HEK293 (cell line): ENCODE results near the gene VGLL4.
A peak's percentile ranks its signal among the peaks of the same experiment; 100 is the strongest.

Source experiments
- CTCF ChIA-PET: fragments of 350-600 bp; formaldehyde crosslinking; extraction: SDS; loops from one replicate; lab custom pipeline; 2021; ENCODE audit warnings: antibody characterized with exemption; lab: Yijun Ruan, JAX
- POLR2A ChIA-PET: fragments of 300-600 bp; formaldehyde crosslinking; extraction: SDS; loops from one replicate; lab custom pipeline; 2020; ENCODE audit warnings: antibody characterized with exemption, inconsistent platforms; lab: Yijun Ruan, JAX
- H3K27ac ChIP-seq: fragments of 200-500 bp; sonication (Bioruptor generic); 2 replicates; pipeline ENCODE4 v1.5.1; 2014; ENCODE audit warnings: low read depth, low read length, control low read depth, inconsistent platforms; ENCODE audit errors: extremely low read depth
- H3K36me3 ChIP-seq, 2 experiments: fragments of 200-500 bp in 1 of 2; sonication (Bioruptor generic) in 1 of 2; 1 replicate in 1 of 2; 2 replicates in 1 of 2; pipeline ENCODE4 v1.5.1; 2014 to 2017; ENCODE audit warnings: inconsistent platforms in 2 of 2, low read length in 2 of 2; ENCODE audit not compliant: control insufficient read depth in 2 of 2, insufficient read depth in 1 of 2
- H3K4me1 ChIP-seq: fragments of 200-500 bp; sonication (Bioruptor generic); 2 replicates; pipeline ENCODE4 v1.5.1; 2014; ENCODE audit warnings: mild to moderate bottlenecking, low read length, inconsistent platforms; ENCODE audit not compliant: control insufficient read depth, insufficient read depth
- H3K4me3 ChIP-seq: 2 replicates; pipeline ENCODE4 v1.5.1; 2011; ENCODE audit warnings: low read depth, mild to moderate bottlenecking, control low read depth, low read length, moderate library complexity
- H3K9me3 ChIP-seq: fragments of 200-500 bp; sonication (Bioruptor generic); 2 replicates; pipeline ENCODE4 v1.5.1; 2014; ENCODE audit warnings: low read depth, low read length, inconsistent platforms; ENCODE audit not compliant: control insufficient read depth, insufficient read depth
- GFI1B ChIP-seq: fragments of 450-650 bp; formaldehyde crosslinking; IDR thresholded peaks from 2 replicates; pipeline ENCODE4 v1.5.1; 2016; ENCODE audit warnings: missing biosample characterization, missing genetic modification characterization
- GLI2 ChIP-seq: fragments of 450-650 bp; formaldehyde crosslinking; IDR thresholded peaks from 2 replicates; pipeline ENCODE4; 2017; ENCODE audit warnings: missing biosample characterization, missing genetic modification characterization, low read depth, borderline replicate concordance
- MYNN ChIP-seq: fragments of 450-650 bp; formaldehyde crosslinking; IDR thresholded peaks from 2 replicates; pipeline ENCODE4 v1.5.1; 2016; ENCODE audit warnings: missing biosample characterization, missing genetic modification characterization, borderline replicate concordance
- MZF1 ChIP-seq: fragments of 450-650 bp; formaldehyde crosslinking; IDR thresholded peaks from 2 replicates; pipeline ENCODE4 v1.5.1; 2017; ENCODE audit warnings: missing biosample characterization, missing genetic modification characterization, borderline replicate concordance
- OSR2 ChIP-seq: fragments of 450-650 bp; formaldehyde crosslinking; IDR thresholded peaks from 2 replicates; pipeline ENCODE4 v1.5.1; 2016; ENCODE audit warnings: missing biosample characterization, missing genetic modification characterization
- SCRT1 ChIP-seq: fragments of 450-650 bp; formaldehyde crosslinking; IDR thresholded peaks from 2 replicates; pipeline ENCODE4 v1.5.1; 2016; ENCODE audit warnings: missing biosample characterization, missing genetic modification characterization, borderline replicate concordance
- SP7 ChIP-seq: fragments of 450-650 bp; formaldehyde crosslinking; IDR thresholded peaks from 2 replicates; pipeline ENCODE4 v1.5.1; 2016; ENCODE audit warnings: missing biosample characterization, missing genetic modification characterization
- ZBTB7A ChIP-seq: fragments of 450-650 bp; formaldehyde crosslinking; IDR thresholded peaks from 2 replicates; pipeline ENCODE4 v1.5.1; 2016; ENCODE audit warnings: low read depth, missing biosample characterization, missing genetic modification characterization
- ZNF19 ChIP-seq: fragments of 450-650 bp; formaldehyde crosslinking; IDR thresholded peaks from 2 replicates; pipeline ENCODE4; 2016; ENCODE audit warnings: missing biosample characterization, missing genetic modification characterization, low read depth
- ZNF221 ChIP-seq: fragments of 450-650 bp; formaldehyde crosslinking; IDR thresholded peaks from 2 replicates; pipeline ENCODE4 v1.5.1; 2017; ENCODE audit warnings: missing biosample characterization, missing genetic modification characterization, borderline replicate concordance
- ZNF24 ChIP-seq: fragments of 450-650 bp; formaldehyde crosslinking; IDR thresholded peaks from 2 replicates; pipeline ENCODE4 v1.5.1; 2016; ENCODE audit warnings: missing biosample characterization, missing genetic modification characterization
- ZNF266 ChIP-seq: fragments of 450-650 bp; formaldehyde crosslinking; IDR thresholded peaks from 2 replicates; pipeline ENCODE4 v1.5.1; 2016; ENCODE audit warnings: missing biosample characterization, missing genetic modification characterization, low read depth
- ZNF548 ChIP-seq: fragments of 450-650 bp; formaldehyde crosslinking; IDR thresholded peaks from 2 replicates; pipeline ENCODE4 v1.5.1; 2016; ENCODE audit warnings: missing biosample characterization, missing genetic modification characterization
- ZNF561 ChIP-seq: fragments of 450-650 bp; IDR thresholded peaks from 2 replicates; pipeline ENCODE4 v1.5.1; 2018; ENCODE audit warnings: missing biosample characterization, missing genetic modification characterization, borderline replicate concordance
- ZNF585B ChIP-seq: fragments of 450-650 bp; formaldehyde crosslinking; IDR thresholded peaks from 2 replicates; pipeline ENCODE4 v1.5.1; 2016; ENCODE audit warnings: missing biosample characterization, missing genetic modification characterization
- ZNF610 ChIP-seq: fragments of 450-650 bp; formaldehyde crosslinking; IDR thresholded peaks from 2 replicates; pipeline ENCODE4 v1.5.1; 2016; ENCODE audit warnings: missing biosample characterization, missing genetic modification characterization, borderline replicate concordance
- ZNF624 ChIP-seq: fragments of 450-650 bp; formaldehyde crosslinking; IDR thresholded peaks from 2 replicates; pipeline ENCODE4 v1.5.1; 2017; ENCODE audit warnings: missing biosample characterization, missing genetic modification characterization
- TF ChIP-seq, protein P1 (sequence below): fragments of 450-650 bp; formaldehyde crosslinking; IDR thresholded peaks from 2 replicates; pipeline ENCODE4 v1.5.1; 2016; ENCODE audit warnings: missing biosample characterization, missing genetic modification characterization, borderline replicate concordance
- TF ChIP-seq, protein P2 (sequence below): fragments of 450-650 bp; formaldehyde crosslinking; optimal IDR thresholded peaks from 2 replicates; pipeline ENCODE3; 2016; ENCODE audit warnings: missing biosample characterization, mild to moderate bottlenecking, missing genetic modification characterization
- TF ChIP-seq, protein P3 (sequence below): fragments of 450-650 bp; formaldehyde crosslinking; IDR thresholded peaks from 2 replicates; pipeline ENCODE4 v1.5.1; 2016; ENCODE audit warnings: missing biosample characterization, missing genetic modification characterization
- TF ChIP-seq, protein P4 (sequence below): fragments of 450-650 bp; IDR thresholded peaks from 2 replicates; pipeline ENCODE4 v1.5.1; 2018; ENCODE audit warnings: missing biosample characterization, mild to moderate bottlenecking, missing genetic modification characterization
- TF ChIP-seq, protein P5 (sequence below): fragments of 450-650 bp; formaldehyde crosslinking; IDR thresholded peaks from 2 replicates; pipeline ENCODE4 v1.5.1; 2016; ENCODE audit warnings: missing biosample characterization, missing genetic modification characterization

VGLL4 gene

DNA sequence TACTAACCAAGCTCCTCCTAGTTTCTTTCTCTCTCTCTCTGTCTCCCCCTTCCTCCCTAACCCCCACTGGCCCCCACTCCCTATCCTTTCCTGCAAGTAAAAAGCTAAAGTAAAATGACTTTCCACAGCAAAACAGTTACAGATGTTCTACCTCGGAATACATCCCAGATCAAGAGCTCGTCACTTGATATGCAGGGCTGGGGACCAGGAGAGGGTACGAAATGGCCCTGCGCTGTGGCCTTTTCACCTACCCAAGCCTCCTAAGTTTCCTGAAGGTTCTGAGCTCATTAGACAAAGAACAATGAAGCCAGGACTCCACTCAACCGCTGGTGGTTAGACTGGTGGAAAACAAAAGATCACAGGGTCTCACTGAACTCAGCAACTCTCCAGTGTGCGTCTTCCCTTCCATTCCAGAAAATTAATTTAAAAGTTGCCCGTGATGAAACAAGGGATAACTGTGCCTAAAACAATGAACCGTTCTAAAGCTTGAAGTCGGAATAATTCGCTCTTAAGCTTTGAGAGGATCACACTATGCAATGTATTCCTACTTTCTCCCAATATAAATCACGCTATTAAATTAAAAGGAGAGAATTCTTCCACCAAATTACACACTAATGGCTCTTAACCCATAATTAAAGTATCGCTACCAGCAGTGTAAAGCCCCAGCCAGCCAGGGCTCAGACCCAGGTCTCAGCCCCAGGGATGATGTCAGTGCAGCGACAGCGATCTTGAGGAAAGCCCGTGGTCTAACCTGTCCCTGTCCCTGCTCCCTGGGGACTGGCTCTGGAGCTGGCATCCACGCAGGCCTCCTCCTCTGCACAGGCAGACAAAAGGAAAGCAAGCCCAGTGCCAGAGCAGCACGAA, 5.0 kb downstream of the VGLL4 start (continued):
- TF ChIP-seq ZNF24 (tag by site-specific recombination), result no peak
- TF ChIP-seq, protein P1, sequence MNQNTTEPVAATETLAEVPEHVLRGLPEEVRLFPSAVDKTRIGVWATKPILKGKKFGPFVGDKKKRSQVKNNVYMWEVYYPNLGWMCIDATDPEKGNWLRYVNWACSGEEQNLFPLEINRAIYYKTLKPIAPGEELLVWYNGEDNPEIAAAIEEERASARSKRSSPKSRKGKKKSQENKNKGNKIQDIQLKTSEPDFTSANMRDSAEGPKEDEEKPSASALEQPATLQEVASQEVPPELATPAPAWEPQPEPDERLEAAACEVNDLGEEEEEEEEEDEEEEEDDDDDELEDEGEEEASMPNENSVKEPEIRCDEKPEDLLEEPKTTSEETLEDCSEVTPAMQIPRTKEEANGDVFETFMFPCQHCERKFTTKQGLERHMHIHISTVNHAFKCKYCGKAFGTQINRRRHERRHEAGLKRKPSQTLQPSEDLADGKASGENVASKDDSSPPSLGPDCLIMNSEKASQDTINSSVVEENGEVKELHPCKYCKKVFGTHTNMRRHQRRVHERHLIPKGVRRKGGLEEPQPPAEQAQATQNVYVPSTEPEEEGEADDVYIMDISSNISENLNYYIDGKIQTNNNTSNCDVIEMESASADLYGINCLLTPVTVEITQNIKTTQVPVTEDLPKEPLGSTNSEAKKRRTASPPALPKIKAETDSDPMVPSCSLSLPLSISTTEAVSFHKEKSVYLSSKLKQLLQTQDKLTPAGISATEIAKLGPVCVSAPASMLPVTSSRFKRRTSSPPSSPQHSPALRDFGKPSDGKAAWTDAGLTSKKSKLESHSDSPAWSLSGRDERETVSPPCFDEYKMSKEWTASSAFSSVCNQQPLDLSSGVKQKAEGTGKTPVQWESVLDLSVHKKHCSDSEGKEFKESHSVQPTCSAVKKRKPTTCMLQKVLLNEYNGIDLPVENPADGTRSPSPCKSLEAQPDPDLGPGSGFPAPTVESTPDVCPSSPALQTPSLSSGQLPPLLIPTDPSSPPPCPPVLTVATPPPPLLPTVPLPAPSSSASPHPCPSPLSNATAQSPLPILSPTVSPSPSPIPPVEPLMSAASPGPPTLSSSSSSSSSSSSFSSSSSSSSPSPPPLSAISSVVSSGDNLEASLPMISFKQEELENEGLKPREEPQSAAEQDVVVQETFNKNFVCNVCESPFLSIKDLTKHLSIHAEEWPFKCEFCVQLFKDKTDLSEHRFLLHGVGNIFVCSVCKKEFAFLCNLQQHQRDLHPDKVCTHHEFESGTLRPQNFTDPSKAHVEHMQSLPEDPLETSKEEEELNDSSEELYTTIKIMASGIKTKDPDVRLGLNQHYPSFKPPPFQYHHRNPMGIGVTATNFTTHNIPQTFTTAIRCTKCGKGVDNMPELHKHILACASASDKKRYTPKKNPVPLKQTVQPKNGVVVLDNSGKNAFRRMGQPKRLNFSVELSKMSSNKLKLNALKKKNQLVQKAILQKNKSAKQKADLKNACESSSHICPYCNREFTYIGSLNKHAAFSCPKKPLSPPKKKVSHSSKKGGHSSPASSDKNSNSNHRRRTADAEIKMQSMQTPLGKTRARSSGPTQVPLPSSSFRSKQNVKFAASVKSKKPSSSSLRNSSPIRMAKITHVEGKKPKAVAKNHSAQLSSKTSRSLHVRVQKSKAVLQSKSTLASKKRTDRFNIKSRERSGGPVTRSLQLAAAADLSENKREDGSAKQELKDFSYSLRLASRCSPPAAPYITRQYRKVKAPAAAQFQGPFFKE, result no peak
- no peak for TF ChIP-seq ZBTB7A (tag by site-specific recombination)
- TF ChIP-seq MZF1, result no peak
- TF ChIP-seq MYNN, result no peak
- no peak for TF ChIP-seq ZNF221 (tag by site-specific recombination)
- TF ChIP-seq, protein P2, sequence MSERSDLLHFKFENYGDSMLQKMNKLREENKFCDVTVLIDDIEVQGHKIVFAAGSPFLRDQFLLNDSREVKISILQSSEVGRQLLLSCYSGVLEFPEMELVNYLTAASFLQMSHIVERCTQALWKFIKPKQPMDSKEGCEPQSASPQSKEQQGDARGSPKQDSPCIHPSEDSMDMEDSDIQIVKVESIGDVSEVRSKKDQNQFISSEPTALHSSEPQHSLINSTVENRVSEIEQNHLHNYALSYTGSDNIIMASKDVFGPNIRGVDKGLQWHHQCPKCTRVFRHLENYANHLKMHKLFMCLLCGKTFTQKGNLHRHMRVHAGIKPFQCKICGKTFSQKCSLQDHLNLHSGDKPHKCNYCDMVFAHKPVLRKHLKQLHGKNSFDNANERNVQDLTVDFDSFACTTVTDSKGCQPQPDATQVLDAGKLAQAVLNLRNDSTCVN, result no peak
- TF ChIP-seq SCRT1 (tag by site-specific recombination), result no peak
- no peak for TF ChIP-seq GLI2
- TF ChIP-seq OSR2 (tag by site-specific recombination), result peak; percentile 35; the same call in 1 of the 2 replicates
- no peak for TF ChIP-seq ZNF548
- TF ChIP-seq, protein P3, sequence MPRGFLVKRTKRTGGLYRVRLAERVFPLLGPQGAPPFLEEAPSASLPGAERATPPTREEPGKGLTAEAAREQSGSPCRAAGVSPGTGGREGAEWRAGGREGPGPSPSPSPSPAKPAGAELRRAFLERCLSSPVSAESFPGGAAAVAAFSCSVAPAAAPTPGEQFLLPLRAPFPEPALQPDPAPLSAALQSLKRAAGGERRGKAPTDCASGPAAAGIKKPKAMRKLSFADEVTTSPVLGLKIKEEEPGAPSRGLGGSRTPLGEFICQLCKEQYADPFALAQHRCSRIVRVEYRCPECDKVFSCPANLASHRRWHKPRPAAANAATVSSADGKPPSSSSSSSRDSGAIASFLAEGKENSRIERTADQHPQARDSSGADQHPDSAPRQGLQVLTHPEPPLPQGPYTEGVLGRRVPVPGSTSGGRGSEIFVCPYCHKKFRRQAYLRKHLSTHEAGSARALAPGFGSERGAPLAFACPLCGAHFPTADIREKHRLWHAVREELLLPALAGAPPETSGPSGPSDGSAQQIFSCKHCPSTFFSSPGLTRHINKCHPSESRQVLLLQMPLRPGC (tag by site-specific recombination), result no peak
- TF ChIP-seq ZNF585B (tag by site-specific recombination), result no peak
- TF ChIP-seq, protein P4, sequence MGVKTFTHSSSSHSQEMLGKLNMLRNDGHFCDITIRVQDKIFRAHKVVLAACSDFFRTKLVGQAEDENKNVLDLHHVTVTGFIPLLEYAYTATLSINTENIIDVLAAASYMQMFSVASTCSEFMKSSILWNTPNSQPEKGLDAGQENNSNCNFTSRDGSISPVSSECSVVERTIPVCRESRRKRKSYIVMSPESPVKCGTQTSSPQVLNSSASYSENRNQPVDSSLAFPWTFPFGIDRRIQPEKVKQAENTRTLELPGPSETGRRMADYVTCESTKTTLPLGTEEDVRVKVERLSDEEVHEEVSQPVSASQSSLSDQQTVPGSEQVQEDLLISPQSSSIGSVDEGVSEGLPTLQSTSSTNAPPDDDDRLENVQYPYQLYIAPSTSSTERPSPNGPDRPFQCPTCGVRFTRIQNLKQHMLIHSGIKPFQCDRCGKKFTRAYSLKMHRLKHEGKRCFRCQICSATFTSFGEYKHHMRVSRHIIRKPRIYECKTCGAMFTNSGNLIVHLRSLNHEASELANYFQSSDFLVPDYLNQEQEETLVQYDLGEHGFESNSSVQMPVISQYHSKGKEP (tag by site-specific recombination), result no peak
- no peak for TF ChIP-seq ZNF561

DNA sequence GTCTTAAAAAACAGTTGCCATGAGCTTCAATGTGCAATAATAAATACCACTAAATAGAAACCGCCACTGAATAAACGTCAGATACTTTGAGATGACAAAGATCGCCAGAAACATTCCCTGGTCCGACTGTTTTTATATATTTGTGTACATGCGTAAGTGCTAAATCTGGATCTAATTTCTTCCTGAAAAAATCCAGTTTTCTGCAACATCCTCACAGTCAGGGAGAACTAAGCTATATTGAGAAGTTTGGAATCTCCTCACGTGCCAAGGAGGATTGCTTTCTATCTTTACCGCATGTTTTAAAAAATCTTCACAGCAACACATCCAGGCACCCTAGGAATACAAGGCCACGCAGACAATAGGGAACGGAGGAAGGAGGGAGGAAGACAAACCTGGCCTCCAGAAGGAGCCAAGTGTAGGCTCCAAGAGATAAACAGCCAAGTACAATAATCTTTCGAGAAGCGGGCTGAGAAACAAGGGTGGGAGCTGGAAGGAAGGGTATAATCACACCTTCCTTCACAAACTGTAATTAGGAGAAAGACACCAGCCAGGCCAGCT, 5.7 kb downstream of the VGLL4 start:
- no peak overlapping the region for H3K4me3 ChIP-seq
- ChIA-PET POLR2A (interaction anchor here (0.5 kb wide), 1 partner anchor 1056 kb away, joined by 3 read pairs; no protein-coding TSS in a partner anchor), CTCF (interaction anchor here (0.7 to 1.3 kb wide), 4 partner anchors 12 to 259 kb away, joined by 4 to 9 read pairs (median 5); no protein-coding TSS in a partner anchor)
- H3K4me1 ChIP-seq, result peaks cover 47% of the 10 kb centered on the region
- H3K27ac ChIP-seq, result peak overlapping the region; percentile 14; the same call in 1 of the 2 replicates
- no peaks in the 10 kb centered on the region for H3K36me3 ChIP-seq
- no peaks in the 10 kb centered on the region for H3K9me3 ChIP-seq
- TF ChIP-seq GFI1B (tag by site-specific recombination) (no peak), ZNF19 (no peak), ZNF624 (tag by site-specific recombination) (no peak), ZNF610 (tag by site-specific recombination) (no peak), ZNF266 (tag by site-specific recombination) (no peak), SP7 (tag by site-specific recombination) (peak; percentile 65)
- TF ChIP-seq, protein P5, sequence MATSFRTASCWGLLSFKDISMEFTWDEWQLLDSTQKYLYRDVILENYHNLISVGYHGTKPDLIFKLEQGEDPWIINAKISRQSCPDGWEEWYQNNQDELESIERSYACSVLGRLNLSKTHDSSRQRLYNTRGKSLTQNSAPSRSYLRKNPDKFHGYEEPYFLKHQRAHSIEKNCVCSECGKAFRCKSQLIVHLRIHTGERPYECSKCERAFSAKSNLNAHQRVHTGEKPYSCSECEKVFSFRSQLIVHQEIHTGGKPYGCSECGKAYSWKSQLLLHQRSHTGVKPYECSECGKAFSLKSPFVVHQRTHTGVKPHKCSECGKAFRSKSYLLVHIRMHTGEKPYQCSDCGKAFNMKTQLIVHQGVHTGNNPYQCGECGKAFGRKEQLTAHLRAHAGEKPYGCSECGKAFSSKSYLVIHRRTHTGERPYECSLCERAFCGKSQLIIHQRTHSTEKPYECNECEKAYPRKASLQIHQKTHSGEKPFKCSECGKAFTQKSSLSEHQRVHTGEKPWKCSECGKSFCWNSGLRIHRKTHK, result no peak
